Colonic mucosa (tissue), 4 donors: ENCODE data around the gene CSMD2. TPM values are rescaled to one million over a fixed set of nuclear protein-coding genes. Genes with fewer than 3 reads are reported as not detected.

Experiments
- DNase-seq: peaks from one replicate; pipeline ENCODE4 v3.0.0-alpha.2; 2020
- H3K27ac ChIP-seq: fragments of 200-600 bp; one replicate; pipeline ENCODE4 v1.8.0; 2021
- H3K27me3 ChIP-seq: fragments of 200-600 bp; one replicate; pipeline ENCODE4 v1.8.0; 2021
- H3K36me3 ChIP-seq: fragments of 200-600 bp; one replicate; pipeline ENCODE4 v1.8.0; 2021
- H3K4me1 ChIP-seq: fragments of 200-600 bp; one replicate; pipeline ENCODE4 v1.8.0; 2021; ENCODE audit warnings: mild to moderate bottlenecking
- H3K4me3 ChIP-seq: fragments of 200-600 bp; one replicate; pipeline ENCODE4 v1.8.0; 2021
- H3K9ac ChIP-seq, 2 donors: one replicate each; pipeline ENCODE4 v1.7.0; 2013; ENCODE audit warnings: control low read depth in 2 of 2, low read depth in 2 of 2, low read length in 2 of 2
- H3K9me3 ChIP-seq: fragments of 200-600 bp; one replicate; pipeline ENCODE4 v1.8.0; 2021
- intact Hi-C: fragments of 100-400 bp; cut with DNase I; formaldehyde crosslinking; loops from one replicate; pipeline ENCODE4 v1.14.1; 2022
- total RNA-seq, 2 donors: library from RNA; stranded (reverse); fragmentation: NEBNext Ultra II Directional in 1 of 2; extraction: Animal tissue kit (Norgen Biotek cat#: 25700) in 1 of 2; gene quantifications; one replicate each; pipeline ENCODE4 v1.2.1, GENCODE V29; 2021
- TF ChIP-seq, protein P1 (sequence below): fragments of 200-600 bp; IDR thresholded peaks from one replicate; pipeline ENCODE4 v1.8.0; 2022; ENCODE audit warnings: antibody characterized with exemption, mild to moderate bottlenecking
- donor health status: healthy.
- donor health status: DM: no; HTN: no; CAD: no.
- donor health status: DM: no; HTN: no; CAD: no.

CSMD2 gene
- total RNA-seq, 2 donors from 2014 or later, result 0.05 to 0.10 TPM

- Histone ChIP-seq H3K36me3 (no peaks in the 10 kb centered on the region), H3K27ac (no peak overlapping the region), H3K27me3 (no peaks in the 10 kb centered on the region), H3K9ac (no peak overlapping the region), H3K4me1 (no peaks in the 10 kb centered on the region), H3K4me3 (no peak overlapping the region), H3K9me3 (no peaks in the 10 kb centered on the region)
- intact Hi-C loops, result no loop called here
- TF ChIP-seq, protein P1, sequence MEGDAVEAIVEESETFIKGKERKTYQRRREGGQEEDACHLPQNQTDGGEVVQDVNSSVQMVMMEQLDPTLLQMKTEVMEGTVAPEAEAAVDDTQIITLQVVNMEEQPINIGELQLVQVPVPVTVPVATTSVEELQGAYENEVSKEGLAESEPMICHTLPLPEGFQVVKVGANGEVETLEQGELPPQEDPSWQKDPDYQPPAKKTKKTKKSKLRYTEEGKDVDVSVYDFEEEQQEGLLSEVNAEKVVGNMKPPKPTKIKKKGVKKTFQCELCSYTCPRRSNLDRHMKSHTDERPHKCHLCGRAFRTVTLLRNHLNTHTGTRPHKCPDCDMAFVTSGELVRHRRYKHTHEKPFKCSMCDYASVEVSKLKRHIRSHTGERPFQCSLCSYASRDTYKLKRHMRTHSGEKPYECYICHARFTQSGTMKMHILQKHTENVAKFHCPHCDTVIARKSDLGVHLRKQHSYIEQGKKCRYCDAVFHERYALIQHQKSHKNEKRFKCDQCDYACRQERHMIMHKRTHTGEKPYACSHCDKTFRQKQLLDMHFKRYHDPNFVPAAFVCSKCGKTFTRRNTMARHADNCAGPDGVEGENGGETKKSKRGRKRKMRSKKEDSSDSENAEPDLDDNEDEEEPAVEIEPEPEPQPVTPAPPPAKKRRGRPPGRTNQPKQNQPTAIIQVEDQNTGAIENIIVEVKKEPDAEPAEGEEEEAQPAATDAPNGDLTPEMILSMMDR, result no peak
- DNase-seq, result no peak
Observed at GRCh38 chr1:33781652-33782051, 383.4 kb downstream of the CSMD2 start.

GRCh38 chr1:33777337-33777736, 387.7 kb downstream of the CSMD2 start:
- Histone ChIP-seq H3K4me3 (no peak overlapping the region), H3K9me3 (no peaks in the 10 kb centered on the region), H3K27me3 (no peaks in the 10 kb centered on the region), H3K27ac (no peak overlapping the region), H3K36me3 (no peaks in the 10 kb centered on the region), H3K9ac (no peak overlapping the region), H3K4me1 (no peaks in the 10 kb centered on the region)
- intact Hi-C loops, result no loop called here
- DNase-seq, result no peak
- TF ChIP-seq, protein P1, result no peak

DNA sequence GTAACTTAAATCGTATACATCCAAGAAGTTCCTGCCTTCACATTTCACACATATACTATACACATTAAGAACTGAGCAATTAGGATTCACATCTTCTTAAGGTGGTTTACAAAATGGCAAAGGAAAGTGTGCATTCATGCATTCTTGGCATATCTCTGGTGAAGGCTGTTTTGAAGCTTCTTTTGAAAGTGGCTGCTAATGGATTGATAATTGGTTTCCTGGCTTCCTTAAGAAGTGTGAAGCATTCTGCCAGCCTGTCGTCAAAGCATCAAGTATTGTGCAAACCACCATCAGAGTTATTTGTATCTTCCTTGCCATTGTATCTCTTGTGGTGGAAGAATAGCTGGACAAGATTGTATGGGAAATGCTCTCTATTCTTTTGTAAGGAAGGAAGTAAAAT, 396.2 kb downstream of the CSMD2 start:
- H3K27me3 ChIP-seq, result no peaks in the 10 kb centered on the region
- H3K9ac ChIP-seq, result no peak overlapping the region
- H3K27ac ChIP-seq, result no peak overlapping the region
- H3K4me1 ChIP-seq, result no peaks in the 10 kb centered on the region
- H3K9me3 ChIP-seq, result no peaks in the 10 kb centered on the region
- no peaks in the 10 kb centered on the region for H3K36me3 ChIP-seq
- H3K4me3 ChIP-seq, result no peak overlapping the region
- TF ChIP-seq, protein P1, result no peak
- intact Hi-C loops, result no loop called here
- no peak for DNase-seq

DNA sequence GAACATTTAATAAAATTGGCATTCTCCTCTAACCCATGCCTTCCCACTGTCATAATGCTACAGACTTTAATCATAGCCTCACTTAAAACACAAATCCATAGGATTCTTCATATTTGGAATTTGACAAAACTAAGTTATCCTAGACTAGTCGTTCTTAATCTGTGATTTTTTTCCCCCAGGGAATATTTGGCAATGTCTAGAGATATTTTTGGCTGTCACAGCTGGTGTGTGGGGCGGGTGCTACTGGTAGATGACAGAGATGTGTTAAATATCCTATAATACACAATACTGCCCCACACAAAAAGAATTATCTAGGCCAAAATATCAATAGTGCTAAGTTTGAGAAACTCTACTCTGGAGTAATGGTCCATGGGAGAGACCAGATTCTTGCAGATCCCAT, 396.9 kb downstream of the CSMD2 start:
- Histone ChIP-seq H3K4me3 (no peak overlapping the region), H3K27ac (no peak overlapping the region), H3K4me1 (no peaks in the 10 kb centered on the region), H3K9me3 (no peaks in the 10 kb centered on the region), H3K9ac (no peak overlapping the region), H3K27me3 (no peaks in the 10 kb centered on the region), H3K36me3 (no peaks in the 10 kb centered on the region)
- intact Hi-C loops, result no loop called here
- DNase-seq, result no peak
- TF ChIP-seq, protein P1, result no peak

- H3K27me3 ChIP-seq, result no peaks in the 10 kb centered on the region
- no peaks in the 10 kb centered on the region for H3K9me3 ChIP-seq
- DNase-seq, result no peak
- no peaks in the 10 kb centered on the region for H3K4me1 ChIP-seq
- no peak overlapping the region for H3K9ac ChIP-seq
- intact Hi-C loops, result no loop called here
- H3K27ac ChIP-seq, result no peak overlapping the region
- no peaks in the 10 kb centered on the region for H3K36me3 ChIP-seq
- H3K4me3 ChIP-seq, result no peak overlapping the region
- TF ChIP-seq, protein P1, result no peak
Observed at GRCh38 chr1:33764149-33764548, 400.9 kb downstream of the CSMD2 start.

GRCh38 chr1:33763406-33763805, 401.6 kb downstream of the CSMD2 start:
- H3K9me3 ChIP-seq, result no peaks in the 10 kb centered on the region
- H3K36me3 ChIP-seq, result no peaks in the 10 kb centered on the region
- no peaks in the 10 kb centered on the region for H3K27me3 ChIP-seq
- H3K9ac ChIP-seq, result no peak overlapping the region
- no peaks in the 10 kb centered on the region for H3K4me1 ChIP-seq
- no peak for DNase-seq
- intact Hi-C loops, result no loop called here
- H3K27ac ChIP-seq, result no peak overlapping the region
- TF ChIP-seq, protein P1, result no peak
- H3K4me3 ChIP-seq, result no peak overlapping the region
